Neural cell (in vitro differentiated cells): Measurements from ENCODE around the gene GNL3. TPM values are rescaled to one million over a fixed set of nuclear protein-coding genes. Genes with fewer than 3 reads are reported as not detected.

Source experiments
- H2AFZ ChIP-seq: fragments of 200-600, 300-800 bp; sonication (generic), shearing (Covaris generic); 2 replicates; pipeline ENCODE4 v1.6.0; 2014; ENCODE audit warnings: low read depth, mild to moderate bottlenecking, antibody characterized with exemption, low read length, moderate library complexity
- H3F3A ChIP-seq: fragments of 200-600 bp; shearing (Covaris generic); 2 replicates; pipeline ENCODE4 v1.6.1; 2016; ENCODE audit warnings: mild to moderate bottlenecking, moderate library complexity, mixed read lengths, antibody characterized with exemption, low read length; ENCODE audit not compliant: insufficient read depth, poor library complexity, severe bottlenecking
- H3K27ac ChIP-seq: fragments of 200-600, 300-800 bp; sonication (generic), shearing (Covaris generic); 2 replicates; pipeline ENCODE4 v1.5.1; 2014; ENCODE audit warnings: mild to moderate bottlenecking, low read length, moderate library complexity
- H3K27me3 ChIP-seq: fragments of 300-800, 200-600 bp; sonication (generic), shearing (Covaris generic); 2 replicates; pipeline ENCODE4 v1.6.0; 2014; ENCODE audit warnings: mild to moderate bottlenecking, low read depth, low read length, moderate library complexity; ENCODE audit not compliant: insufficient read depth
- H3K36me3 ChIP-seq: fragments of 300-800, 200-600 bp; sonication (generic), shearing (Covaris generic); 2 replicates; pipeline ENCODE4 v1.5.1; 2014; ENCODE audit warnings: mild to moderate bottlenecking, antibody characterized with exemption, low read length, moderate library complexity; ENCODE audit not compliant: insufficient read depth
- H3K4me2 ChIP-seq: fragments of 300-800, 200-600 bp; sonication (generic), shearing (Covaris generic); 2 replicates; pipeline ENCODE4 v1.6.0; 2014; ENCODE audit warnings: mild to moderate bottlenecking, low read length
- H3K4me3 ChIP-seq: fragments of 300-800, 200-600 bp; sonication (generic), shearing (Covaris generic); 2 replicates; pipeline ENCODE4 v1.5.1; 2014; ENCODE audit warnings: mild to moderate bottlenecking, low read length, moderate library complexity
- H3K79me2 ChIP-seq: fragments of 200-600 bp; shearing (Covaris generic); replicated peaks from 2 replicates; pipeline ENCODE4 v1.6.0; 2014; ENCODE audit warnings: mild to moderate bottlenecking, low read length, moderate library complexity; ENCODE audit not compliant: insufficient read depth
- H3K9ac ChIP-seq: fragments of 300-800, 200-600 bp; sonication (generic), shearing (Covaris generic); 2 replicates; pipeline ENCODE4 v1.6.1; 2016; ENCODE audit warnings: mild to moderate bottlenecking, low read length, mixed read lengths
- H3K9me2 ChIP-seq: fragments of 200-600 bp; shearing (Covaris generic); 2 replicates; pipeline ENCODE4 v1.6.1; 2016; ENCODE audit warnings: mild to moderate bottlenecking, low read length, mixed read lengths; ENCODE audit not compliant: insufficient read depth
- H3K9me3 ChIP-seq: fragments of 200-600, 300-800 bp; sonication (generic), shearing (Covaris generic); 2 replicates; pipeline ENCODE4 v1.6.1; 2016; ENCODE audit warnings: mild to moderate bottlenecking, mixed run types, low read length, moderate library complexity, mixed read lengths
- H4K20me1 ChIP-seq: fragments of 200-600 bp; shearing (Covaris generic); 2 replicates; pipeline ENCODE4 v1.6.1; 2016; ENCODE audit warnings: mild to moderate bottlenecking, mixed run types; ENCODE audit not compliant: insufficient read depth
- EP300 ChIP-seq: fragments of 450-650 bp; conservative IDR thresholded peaks from 2 replicates; pipeline ENCODE4 v1.6.1; 2014; ENCODE audit warnings: antibody characterized with exemption, mild to moderate bottlenecking, moderate library complexity; ENCODE audit not compliant: poor library complexity, severe bottlenecking
- EZH2 ChIP-seq: fragments of 200-600, 300-800 bp; shearing (Covaris generic), sonication (generic); IDR thresholded peaks from 2 replicates; pipeline ENCODE4 v1.6.1; 2014; ENCODE audit warnings: antibody characterized with exemption, low read length, borderline replicate concordance, mild to moderate bottlenecking; ENCODE audit not compliant: insufficient read depth, poor library complexity, severe bottlenecking
- MXI1 ChIP-seq: fragments of 450-650 bp; conservative IDR thresholded peaks from 2 replicates; pipeline ENCODE4 v1.6.1; 2014; ENCODE audit warnings: antibody characterized with exemption, mild to moderate bottlenecking; ENCODE audit not compliant: poor library complexity, severe bottlenecking
- POLR2AphosphoS5 ChIP-seq: IDR thresholded peaks from 2 replicates; pipeline ENCODE4 v1.6.1; 2012
- RAD21 ChIP-seq: fragments of 450-650 bp; conservative IDR thresholded peaks from 2 replicates; pipeline ENCODE4 v1.6.1; 2014; ENCODE audit warnings: antibody characterized with exemption, mild to moderate bottlenecking, moderate library complexity
- REST ChIP-seq: IDR thresholded peaks from 2 replicates; pipeline ENCODE4 v1.6.1; 2012; ENCODE audit warnings: borderline replicate concordance
- SMC3 ChIP-seq: fragments of 450-650 bp; conservative IDR thresholded peaks from 2 replicates; pipeline ENCODE4 v1.6.1; 2014; ENCODE audit warnings: antibody characterized with exemption, mild to moderate bottlenecking, moderate library complexity; ENCODE audit not compliant: poor library complexity
- TAF1 ChIP-seq: IDR thresholded peaks from 2 replicates; pipeline ENCODE4 v1.6.1; 2012; ENCODE audit warnings: low read depth
- polyA plus RNA-seq: library from polyadenylated mRNA; depleted of rRNA; stranded (reverse); fragments of >200 nt; gene quantifications from 2 replicates; pipeline ENCODE4 v1.2.3, GENCODE V29; 2014
- TF ChIP-seq, protein P1 (sequence below): fragments of 450-650 bp; IDR thresholded peaks from 2 replicates; pipeline ENCODE4 v1.5.1; 2014; ENCODE audit warnings: antibody characterized with exemption, mild to moderate bottlenecking, moderate library complexity; ENCODE audit not compliant: poor library complexity, severe bottlenecking

The GNL3 gene
- polyA plus RNA-seq, 1 donor from 2014 or later: 133 TPM

DNA sequence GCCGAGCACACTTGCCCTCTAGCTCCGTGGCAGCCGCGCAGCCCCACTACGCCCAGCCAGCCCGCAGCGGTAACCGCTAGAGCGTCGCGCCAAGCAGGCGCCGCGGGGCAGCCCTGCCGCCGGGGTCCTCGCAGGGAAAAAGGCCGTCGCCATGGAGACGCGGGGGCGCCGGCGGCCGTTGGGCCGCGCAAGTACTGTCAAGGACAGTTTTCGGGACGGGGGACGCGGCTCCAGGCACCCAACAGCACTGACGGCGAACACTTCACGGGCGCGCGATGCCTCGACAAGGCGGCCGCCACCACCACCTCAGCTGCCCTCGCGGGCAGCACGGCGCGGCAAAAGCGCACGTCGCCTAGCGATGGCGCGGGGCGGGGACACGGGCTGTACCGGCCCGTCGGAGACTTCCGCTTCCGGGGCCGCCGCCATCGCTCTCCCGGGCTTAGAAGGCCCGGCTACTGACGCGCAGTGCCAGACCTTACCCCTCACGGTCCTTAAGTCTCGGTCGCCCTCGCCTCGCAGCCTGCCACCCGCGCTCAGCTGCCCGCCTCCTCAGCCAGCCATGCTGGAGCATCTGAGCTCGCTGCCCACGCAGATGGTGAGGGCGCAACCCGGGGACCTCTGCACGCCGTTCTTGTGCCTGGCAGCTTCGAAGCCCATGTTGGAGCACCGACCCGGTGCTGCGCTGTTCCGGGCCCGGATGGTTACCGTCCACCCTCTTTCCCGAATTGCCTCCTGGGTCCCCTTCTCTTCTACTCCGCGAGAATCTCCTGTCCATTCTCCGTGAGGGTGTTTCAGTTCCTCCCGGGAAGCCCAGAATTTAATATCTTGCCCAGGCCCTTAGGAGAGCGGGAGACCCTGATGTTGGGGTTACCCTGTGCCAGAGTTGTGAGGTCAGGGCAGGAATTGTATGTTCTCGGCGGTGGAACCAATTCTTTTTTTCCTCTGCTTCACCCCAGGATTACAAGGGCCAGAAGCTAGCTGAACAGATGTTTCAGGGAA is 20.2 kb downstream of the GNL3 start, which contains the start of the genes GLT8D1 and SPCS1:
GLT8D1 (minus strand) TSS at position 104 of the 999 bp plus-strand sequence. CDS start 5,331 bp downstream, outside the sequence.
SPCS1 (plus strand) TSS at position 419 of the 999 bp plus-strand sequence; CDS start at position 560, 141 bp downstream.
- Histone ChIP-seq H3K79me2 (peaks cover 54% of the 10 kb centered on the region), H3K9me3 (no peaks in the 10 kb centered on the region), H4K20me1 (no peaks in the 10 kb centered on the region), H3K9me2 (no peaks in the 10 kb centered on the region), H3K4me3 (peak within 1 kb of the TSS; percentile 99), H3K4me2 (peak within 1 kb of the TSS; percentile 81), H3K27ac (peak within 1 kb of the TSS; percentile 86), H2AFZ (peak within 1 kb of the TSS; percentile 90), H3K27me3 (no peaks in the 10 kb centered on the region), H3K9ac (peak within 1 kb of the TSS; percentile 95), H3F3A (peaks cover 6% of the 10 kb centered on the region), H3K36me3 (no peaks in the 10 kb centered on the region)
- peak; percentile 65 for TF ChIP-seq TAF1
- no peak for TF ChIP-seq SMC3
- no peak for TF ChIP-seq REST
- no peak for TF ChIP-seq EZH2
- TF ChIP-seq RAD21: no peak
- TF ChIP-seq, protein P1, sequence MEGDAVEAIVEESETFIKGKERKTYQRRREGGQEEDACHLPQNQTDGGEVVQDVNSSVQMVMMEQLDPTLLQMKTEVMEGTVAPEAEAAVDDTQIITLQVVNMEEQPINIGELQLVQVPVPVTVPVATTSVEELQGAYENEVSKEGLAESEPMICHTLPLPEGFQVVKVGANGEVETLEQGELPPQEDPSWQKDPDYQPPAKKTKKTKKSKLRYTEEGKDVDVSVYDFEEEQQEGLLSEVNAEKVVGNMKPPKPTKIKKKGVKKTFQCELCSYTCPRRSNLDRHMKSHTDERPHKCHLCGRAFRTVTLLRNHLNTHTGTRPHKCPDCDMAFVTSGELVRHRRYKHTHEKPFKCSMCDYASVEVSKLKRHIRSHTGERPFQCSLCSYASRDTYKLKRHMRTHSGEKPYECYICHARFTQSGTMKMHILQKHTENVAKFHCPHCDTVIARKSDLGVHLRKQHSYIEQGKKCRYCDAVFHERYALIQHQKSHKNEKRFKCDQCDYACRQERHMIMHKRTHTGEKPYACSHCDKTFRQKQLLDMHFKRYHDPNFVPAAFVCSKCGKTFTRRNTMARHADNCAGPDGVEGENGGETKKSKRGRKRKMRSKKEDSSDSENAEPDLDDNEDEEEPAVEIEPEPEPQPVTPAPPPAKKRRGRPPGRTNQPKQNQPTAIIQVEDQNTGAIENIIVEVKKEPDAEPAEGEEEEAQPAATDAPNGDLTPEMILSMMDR: peak; percentile 25
- TF ChIP-seq POLR2AphosphoS5: peak; percentile 76
- peak; percentile 99 for TF ChIP-seq MXI1
- TF ChIP-seq EP300: peak; percentile 70

GRCh38 chr3:52707585-52707984 is 21.8 kb downstream of the GNL3 start:
- peak overlapping the region; percentile 99 for H3K4me3 ChIP-seq
- H4K20me1 ChIP-seq: no peaks in the 10 kb centered on the region
- H3K79me2 ChIP-seq: peaks cover 40% of the 10 kb centered on the region
- peak overlapping the region; percentile 39 for H3K4me2 ChIP-seq
- H3F3A ChIP-seq: peaks cover 6% of the 10 kb centered on the region
- H3K27ac ChIP-seq: no peak overlapping the region
- H3K36me3 ChIP-seq: no peaks in the 10 kb centered on the region
- TF ChIP-seq REST (no peak), POLR2AphosphoS5 (no peak), EP300 (no peak), RAD21 (no peak), SMC3 (no peak), TAF1 (no peak), EZH2 (no peak), MXI1 (no peak)
- TF ChIP-seq, protein P1: no peak
- no peak overlapping the region for H3K9ac ChIP-seq
- no peaks in the 10 kb centered on the region for H3K27me3 ChIP-seq
- no peak overlapping the region for H2AFZ ChIP-seq
- H3K9me3 ChIP-seq: no peaks in the 10 kb centered on the region
- H3K9me2 ChIP-seq: no peaks in the 10 kb centered on the region
